K562 (cell line): Measurements from ENCODE around the gene GMPR. TPM values are rescaled to one million over a fixed set of nuclear protein-coding genes. Genes with fewer than 3 reads are reported as not detected.
A peak's percentile ranks its signal among the peaks of the same experiment; 100 is the strongest.

Experiments used
- ATAC-seq: fragments of 200-7000 bp; cut with Tn5 transposase; 3 replicates; pipeline ENCODE4 v1.9.1; 2020; ENCODE audit warnings: moderate library complexity
- BruUV-seq: library from RNA; stranded (reverse); fragments of 400-500 nt; replicated peaks from 2 replicates; lab custom pipeline; 2021; lab: Mats Ljungman, UMichigan
- CTCF ChIA-PET: fragments of 300-600 bp; formaldehyde crosslinking; extraction: SDS; loops from one replicate; lab custom pipeline; 2021; ENCODE audit warnings: low intra/inter-chr PET ratio; lab: Yijun Ruan, JAX
- POLR2A ChIA-PET: fragments of 300-600, 350-650 bp; sonication (Branson Sonifier 250); formaldehyde crosslinking; extraction: SDS; loops from one replicate; lab custom pipeline; 2021; ENCODE audit warnings: antibody characterized with exemption, inconsistent platforms; lab: Yijun Ruan, JAX
- DNase-seq, 4 experiments: peaks; one replicate each; pipeline versions ENCODE4 v3.0.0 to v3.0.0-alpha.2; 2011 to 2018; ENCODE audit warnings: low spot score in 3 of 4, mixed read lengths in 3 of 4; ENCODE audit errors: extremely low read depth in 1 of 4
- FAIRE-seq: peaks from 2 replicates; lab custom pipeline; 2011; peaks lifted over from hg19 to GRCh38; lab: Jason Lieb, UNC
- H2AFZ ChIP-seq: 2 replicates; pipeline ENCODE4 v1.6.0; 2011; ENCODE audit warnings: low read depth, low read length, control low read depth, inconsistent platforms
- H3K27ac ChIP-seq: fragments of 200-600 bp; 3 replicates; pipeline ENCODE4 v1.8.0; 2011; ENCODE audit warnings: low read depth, mild to moderate bottlenecking, control low read depth, inconsistent platforms, low read length, moderate library complexity, mixed read lengths; ENCODE audit errors: extremely low read depth
- H3K27me3 ChIP-seq, 2 experiments: fragments of 300-600 bp in 1 of 2; 2 replicates in 1 of 2; 3 replicates in 1 of 2; pipeline versions ENCODE4 v1.6.0 to v1.8.0; 2011; ENCODE audit warnings: inconsistent platforms in 2 of 2, low read length in 2 of 2, mild to moderate bottlenecking in 1 of 2, mixed read lengths in 1 of 2, moderate library complexity in 1 of 2; ENCODE audit not compliant: control insufficient read depth in 2 of 2, insufficient read depth in 2 of 2
- H3K36me3 ChIP-seq: fragments of 300-600 bp; 3 replicates; pipeline ENCODE4 v1.8.0; 2011; ENCODE audit warnings: mild to moderate bottlenecking, low read length, inconsistent platforms; ENCODE audit not compliant: control insufficient read depth, insufficient read depth
- H3K4me1 ChIP-seq, 2 experiments: fragments of 200-600 bp in 1 of 2; replicated peaks in 1 of 2; 2 replicates in 1 of 2; 3 replicates in 1 of 2; pipeline versions ENCODE4 v1.5.1 to v1.8.0; 2011; ENCODE audit warnings: inconsistent platforms in 2 of 2, low read length in 2 of 2, mild to moderate bottlenecking in 1 of 2, mixed read lengths in 1 of 2, moderate library complexity in 1 of 2; ENCODE audit not compliant: control insufficient read depth in 2 of 2, insufficient read depth in 2 of 2
- H3K4me2 ChIP-seq: 2 replicates; pipeline ENCODE4 v1.6.1; 2011; ENCODE audit warnings: low read length, control low read depth, inconsistent platforms, mixed read lengths; ENCODE audit not compliant: insufficient read depth
- H3K4me3 ChIP-seq: fragments of 200-600 bp; sonication (generic), shearing (Covaris generic); 2 replicates; pipeline ENCODE4 v1.5.1; 2016; ENCODE audit warnings: control low read depth, inconsistent platforms
- H3K79me2 ChIP-seq: fragments of 200-600 bp; 3 replicates; pipeline ENCODE4 v1.8.0; 2011; ENCODE audit warnings: low read length, inconsistent platforms; ENCODE audit not compliant: control insufficient read depth, insufficient read depth
- H3K9ac ChIP-seq, 2 experiments: 2 replicates each; pipeline versions ENCODE4 v1.6.0 to v1.6.1; 2011; ENCODE audit warnings: low read depth in 2 of 2, low read length in 2 of 2, control low read depth in 1 of 2, inconsistent platforms in 1 of 2, mild to moderate bottlenecking in 1 of 2, mixed read lengths in 1 of 2; ENCODE audit not compliant: insufficient read depth in 1 of 2
- H3K9me1 ChIP-seq: one replicate; pipeline ENCODE4 v1.6.0; 2011; ENCODE audit warnings: inconsistent platforms, mild to moderate bottlenecking, low read length, moderate library complexity; ENCODE audit not compliant: control insufficient read depth, insufficient read depth
- H3K9me3 ChIP-seq: replicated peaks from 2 replicates; pipeline ENCODE4 v1.5.1; 2011; ENCODE audit warnings: low read depth, low read length, inconsistent platforms; ENCODE audit not compliant: control insufficient read depth, insufficient read depth
- H4K20me1 ChIP-seq: replicated peaks from 2 replicates; pipeline ENCODE4 v1.6.1; 2011; ENCODE audit warnings: low read length, inconsistent platforms, mixed read lengths; ENCODE audit not compliant: control insufficient read depth, insufficient read depth
- MTF1 ChIP-seq: fragments of 250-450 bp; sonication (Bioruptor Pico); IDR thresholded peaks from 2 replicates; pipeline ENCODE4 v1.9.0; 2021; ENCODE audit warnings: moderate library complexity, mild to moderate bottlenecking, inconsistent platforms, borderline replicate concordance
- SIX5 ChIP-seq, 2 experiments: IDR thresholded peaks; 2 replicates each; pipeline ENCODE4 v1.6.1; 2011; ENCODE audit warnings: low read length in 2 of 2, borderline replicate concordance in 1 of 2, low read depth in 1 of 2, mild to moderate bottlenecking in 1 of 2, moderate library complexity in 1 of 2; ENCODE audit not compliant: insufficient read depth in 1 of 2
- TCF3 ChIP-seq: sonication (generic); formaldehyde crosslinking; IDR thresholded peaks from 2 replicates; pipeline ENCODE4 v1.4.0; 2020; ENCODE audit warnings: mild to moderate bottlenecking, missing genetic modification reagents
- ZNF407 ChIP-seq: fragments of 450-650 bp; IDR thresholded peaks from 2 replicates; pipeline ENCODE4 v1.6.1; 2016; ENCODE audit warnings: low read depth
- WGBS: fragments of 100-300 bp; shearing (Covaris generic); methylation state at CpG from one replicate; pipeline ENCODE4 v1.1.6; 2016; ENCODE audit warnings: low coverage, mixed read lengths; ENCODE audit not compliant: insufficient coverage; ENCODE audit errors: missing lambda C conversion rate; 5-methylcytosine and 5-hydroxymethylcytosine counted together
- in situ Hi-C: fragments of 300-500 bp; cut with MboI; formaldehyde crosslinking; loops from 4 replicates; pipeline ENCODE4 v1.15.0; 2018; ENCODE audit warnings: inconsistent platforms, mixed read lengths
- intact Hi-C: fragments of 100-400 bp; cut with micrococcal nuclease; formaldehyde crosslinking; loops from 2 replicates; pipeline ENCODE4 v1.14.2; 2022
- polyA plus RNA-seq, 8 experiments: library from polyadenylated mRNA; depleted of rRNA in 4 of 8; stranded (reverse) in 5 of 8; unstranded in 3 of 8; fragments of >200 nt; fragmentation: Nextera tagmentation in 2 of 8; fragmentation: Illumina TruSeq in 1 of 8; extraction: Ambion mirVana in 2 of 8; extraction: Trizol in 1 of 8; gene quantifications; 2 replicates each; pipeline versions ENCODE4 v1.2.1 to v1.2.3, GENCODE V29; 2011 to 2014; ENCODE audit warnings: inconsistent platforms in 1 of 8, missing spikeins in 1 of 8
- total RNA-seq, 7 experiments: library from RNA; depleted of rRNA in 6 of 7; stranded (reverse); fragments of >200 nt in 6 of 7; fragmentation: Illumina TruSeq in 2 of 7; extraction: Trizol in 2 of 7; gene quantifications; 2 replicates each; pipeline versions ENCODE4 v1.2.1 to v1.2.3, GENCODE V29; 2011 to 2021; ENCODE audit warnings: low replicate concordance in 1 of 7
- TF ChIP-seq, protein P1 (sequence below): fragments of 450-650 bp; formaldehyde crosslinking; IDR thresholded peaks from 2 replicates; pipeline ENCODE4 v1.4.0; 2022; ENCODE audit warnings: missing genetic modification characterization

The GMPR gene
- total and polyA plus RNA-seq, 9 of the 15 experiments (the other 6 are each of a cell fraction or from before 2014, with no cell fraction given), result 34.6 to 83.7 (median 49.8) TPM

- intact Hi-C loops, result no loop called here
- H3K9me1 ChIP-seq, result no peaks in the 10 kb centered on the region
- no peaks in the 10 kb centered on the region for H3K9me3 ChIP-seq
- no peak overlapping the region for H3K4me2 ChIP-seq
- BruUV-seq, result no TSS peak
- no peak for FAIRE-seq
- H3K36me3 ChIP-seq, result no peaks in the 10 kb centered on the region
- H3K27me3 ChIP-seq, result no peaks in the 10 kb centered on the region
- no peaks in the 10 kb centered on the region for H3K79me2 ChIP-seq
- peaks cover 12 to 16% of the 10 kb centered on the region in 2 experiments; a peak in 4 of 5 replicates for H3K4me1 ChIP-seq
- H3K27ac ChIP-seq, result no peak overlapping the region
- peak overlapping the region; percentile 33; the same call in 1 of the 2 replicates for H2AFZ ChIP-seq
- POLR2A ChIA-PET, result interaction anchor here (0.5 kb wide), 1 partner anchor 1367 kb away, joined by 3 read pairs; no protein-coding TSS in a partner anchor
- WGBS, result 36% methylated on average over 6 of the region's 6 CpGs
- H3K4me3 ChIP-seq, result no peak overlapping the region
- H4K20me1 ChIP-seq, result no peaks in the 10 kb centered on the region
- peak overlapping the region in 1 of 2 experiments; percentile 6; a peak in 1 of 4 replicates for H3K9ac ChIP-seq
- in situ Hi-C loops, result no loop called here
- CTCF ChIA-PET, result no interaction called here
- no peak for DNase-seq
- ATAC-seq, result no peak
- TF ChIP-seq, protein P1, sequence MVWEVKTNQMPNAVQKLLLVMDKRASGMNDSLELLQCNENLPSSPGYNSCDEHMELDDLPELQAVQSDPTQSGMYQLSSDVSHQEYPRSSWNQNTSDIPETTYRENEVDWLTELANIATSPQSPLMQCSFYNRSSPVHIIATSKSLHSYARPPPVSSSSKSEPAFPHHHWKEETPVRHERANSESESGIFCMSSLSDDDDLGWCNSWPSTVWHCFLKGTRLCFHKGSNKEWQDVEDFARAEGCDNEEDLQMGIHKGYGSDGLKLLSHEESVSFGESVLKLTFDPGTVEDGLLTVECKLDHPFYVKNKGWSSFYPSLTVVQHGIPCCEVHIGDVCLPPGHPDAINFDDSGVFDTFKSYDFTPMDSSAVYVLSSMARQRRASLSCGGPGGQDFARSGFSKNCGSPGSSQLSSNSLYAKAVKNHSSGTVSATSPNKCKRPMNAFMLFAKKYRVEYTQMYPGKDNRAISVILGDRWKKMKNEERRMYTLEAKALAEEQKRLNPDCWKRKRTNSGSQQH (CRISPR knock-in tag), result no peak
- TF ChIP-seq ZNF407 (no peak), MTF1 (no peak), TCF3 (CRISPR knock-in tag) (no peak), SIX5 (IDR thresholded peaks at IDR 0.05; ENCODE audit: borderline replicate concordance in 1 of 2, insufficient read depth in 1 of 2, low read depth in 1 of 2, low read length in 2 of 2) (no peak)
Measured at GRCh38 chr6:16329233-16329632, 90.8 kb downstream of the GMPR start.
